ENCODE results near the gene METTL26. TPM values are rescaled to one million over a fixed set of nuclear protein-coding genes. Genes with fewer than 3 reads are reported as not detected.

Gene METTL26
- total and polyA plus RNA-seq, 2 experiments from 2014 or later = 77.9 to 155 TPM

DNA sequence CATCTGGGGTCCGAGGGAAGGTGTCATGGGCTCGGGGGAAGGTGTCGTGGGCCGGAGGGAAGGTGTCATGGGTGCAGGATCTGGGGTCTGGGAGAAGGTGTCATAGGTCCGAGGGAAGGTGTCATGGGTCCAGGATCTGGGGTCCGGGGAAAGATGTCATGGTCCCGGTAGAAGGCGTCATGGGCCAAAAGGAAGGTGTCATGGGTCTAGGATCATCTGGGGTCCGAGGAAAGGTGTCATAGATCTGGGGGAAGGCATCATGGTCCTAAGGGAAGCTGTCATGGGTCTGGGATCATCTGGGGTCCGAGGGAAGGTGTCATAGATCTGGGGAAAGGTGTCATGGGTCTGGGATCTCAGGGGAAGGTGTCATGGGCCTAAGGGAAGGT lies 45.3 kb downstream of the METTL26 start:
- Histone ChIP-seq H3K4me3 (peak overlapping the region; percentile 93), H3K79me2 (peaks cover 67% of the 10 kb centered on the region), H2AFZ (no peak overlapping the region), H3K4me2 (peak overlapping the region; percentile 98), H3K27ac (peak overlapping the region; percentile 94), H3K9me3 (ENCODE audit: low read depth) (no peaks in the 10 kb centered on the region), H3K36me3 (replicated peaks; ENCODE audit: insufficient read depth, low read depth) (no peaks in the 10 kb centered on the region), H3K4me1 (ENCODE audit: insufficient read depth) (peaks cover 50% of the 10 kb centered on the region), H3K9me2 (replicated peaks; ENCODE audit: insufficient read depth) (no peaks in the 10 kb centered on the region), H3K27me3 (no peaks in the 10 kb centered on the region), H4K20me1 (ENCODE audit: insufficient read depth, poor library complexity, severe bottlenecking) (peaks cover 12% of the 10 kb centered on the region)
- 70% methylated on average over 10 of the region's 10 CpGs for WGBS (ENCODE audit: low lambda C conversion rate, missing lambda C conversion rate)
- TF ChIP-seq EZH2phosphoT487 (IDR thresholded peaks at IDR 0.05; ENCODE audit: low read depth, severe bottlenecking, unreplicated experiment) (no peak), EZH2 (IDR thresholded peaks at IDR 0.05; ENCODE audit: borderline replicate concordance) (no peak)
- no peak for DNase-seq (ENCODE audit: low spot score)

DNA sequence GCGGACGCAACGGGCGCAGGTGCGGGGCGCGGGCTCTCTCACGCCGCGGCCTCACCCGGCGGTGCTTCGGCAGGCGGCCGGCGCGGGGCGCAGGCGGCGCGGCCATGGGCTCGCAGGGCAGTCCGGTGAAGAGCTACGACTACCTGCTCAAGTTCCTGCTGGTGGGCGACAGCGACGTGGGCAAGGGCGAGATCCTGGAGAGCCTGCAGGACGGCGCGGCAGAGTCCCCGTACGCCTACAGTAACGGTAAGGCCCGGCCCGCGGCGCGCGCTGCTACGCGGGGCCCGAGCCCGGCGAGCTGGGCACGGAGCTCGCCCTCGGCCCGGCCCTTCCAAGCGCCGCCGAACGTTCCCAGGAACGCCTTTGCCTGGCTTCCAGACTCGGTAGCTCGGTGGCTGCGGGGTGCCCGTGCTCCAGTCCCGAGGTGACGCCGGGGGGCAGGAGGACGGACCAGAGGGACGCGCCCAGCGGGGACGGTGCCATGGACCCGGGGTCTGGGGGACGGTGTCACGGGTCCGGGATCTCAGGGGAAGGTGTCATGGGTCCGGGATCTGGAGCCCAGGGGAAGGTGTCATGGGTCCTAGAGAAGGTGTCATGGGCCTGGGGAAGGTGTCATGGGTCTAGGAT lies 45.8 kb downstream of the METTL26 start:
- Histone ChIP-seq H3K9me2 (replicated peaks; ENCODE audit: insufficient read depth) (no peaks in the 10 kb centered on the region), H3K9me3 (ENCODE audit: low read depth) (no peaks in the 10 kb centered on the region), H4K20me1 (ENCODE audit: insufficient read depth, poor library complexity, severe bottlenecking) (peaks cover 12% of the 10 kb centered on the region), H2AFZ (no peak overlapping the region), H3K4me2 (peak overlapping the region; percentile 98), H3K4me3 (peak overlapping the region; percentile 93), H3K27me3 (no peaks in the 10 kb centered on the region), H3K4me1 (ENCODE audit: insufficient read depth) (peaks cover 46% of the 10 kb centered on the region), H3K27ac (peak overlapping the region; percentile 94), H3K36me3 (replicated peaks; ENCODE audit: insufficient read depth, low read depth) (no peaks in the 10 kb centered on the region), H3K79me2 (peaks cover 62% of the 10 kb centered on the region)
- WGBS (ENCODE audit: low lambda C conversion rate, missing lambda C conversion rate) = 2% methylated on average over 41 of the region's 71 CpGs
- peak; percentile 80 for DNase-seq (ENCODE audit: low spot score)
- TF ChIP-seq EZH2phosphoT487 (IDR thresholded peaks at IDR 0.05; ENCODE audit: low read depth, severe bottlenecking, unreplicated experiment) = no peak
- TF ChIP-seq, protein P1, sequence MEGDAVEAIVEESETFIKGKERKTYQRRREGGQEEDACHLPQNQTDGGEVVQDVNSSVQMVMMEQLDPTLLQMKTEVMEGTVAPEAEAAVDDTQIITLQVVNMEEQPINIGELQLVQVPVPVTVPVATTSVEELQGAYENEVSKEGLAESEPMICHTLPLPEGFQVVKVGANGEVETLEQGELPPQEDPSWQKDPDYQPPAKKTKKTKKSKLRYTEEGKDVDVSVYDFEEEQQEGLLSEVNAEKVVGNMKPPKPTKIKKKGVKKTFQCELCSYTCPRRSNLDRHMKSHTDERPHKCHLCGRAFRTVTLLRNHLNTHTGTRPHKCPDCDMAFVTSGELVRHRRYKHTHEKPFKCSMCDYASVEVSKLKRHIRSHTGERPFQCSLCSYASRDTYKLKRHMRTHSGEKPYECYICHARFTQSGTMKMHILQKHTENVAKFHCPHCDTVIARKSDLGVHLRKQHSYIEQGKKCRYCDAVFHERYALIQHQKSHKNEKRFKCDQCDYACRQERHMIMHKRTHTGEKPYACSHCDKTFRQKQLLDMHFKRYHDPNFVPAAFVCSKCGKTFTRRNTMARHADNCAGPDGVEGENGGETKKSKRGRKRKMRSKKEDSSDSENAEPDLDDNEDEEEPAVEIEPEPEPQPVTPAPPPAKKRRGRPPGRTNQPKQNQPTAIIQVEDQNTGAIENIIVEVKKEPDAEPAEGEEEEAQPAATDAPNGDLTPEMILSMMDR (IDR thresholded peaks at IDR 0.05; ENCODE audit: poor library complexity) = no peak
- TF ChIP-seq EZH2 (IDR thresholded peaks at IDR 0.05; ENCODE audit: borderline replicate concordance) = no peak

DNA sequence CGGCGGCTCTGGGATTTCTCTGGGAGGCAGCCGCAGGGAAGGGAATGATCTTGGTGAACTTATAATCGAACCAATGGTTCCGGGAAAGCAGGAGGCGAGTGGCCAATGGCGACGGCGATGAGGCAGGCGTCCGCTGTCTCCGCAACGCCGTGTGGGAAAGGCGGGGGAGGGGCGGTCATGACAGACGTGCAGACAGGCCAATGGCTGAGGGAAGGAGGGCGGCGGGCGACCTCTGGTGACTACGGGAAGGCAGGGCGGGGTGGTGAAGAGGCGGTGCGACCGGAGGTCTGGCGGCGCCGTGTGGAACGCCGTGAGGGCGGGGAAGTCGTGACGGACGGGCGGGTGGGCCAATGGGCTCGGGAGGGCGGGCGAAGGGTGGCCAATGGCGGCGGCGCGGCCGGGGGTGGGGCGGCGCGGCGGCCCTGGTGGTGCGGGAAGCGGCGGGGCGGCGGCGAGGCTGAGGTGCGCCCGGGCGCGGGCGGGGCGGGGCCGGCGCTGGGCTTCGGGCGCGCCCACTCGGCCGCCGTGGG lies 46.4 kb downstream of the METTL26 start, which contains the start of gene RAB40C:
Gene RAB40C (plus strand): TSS at position 409 of the 530 bp plus-strand sequence. CDS start 226 bp downstream, outside the sequence.
- Histone ChIP-seq H4K20me1 (ENCODE audit: insufficient read depth, poor library complexity, severe bottlenecking) (peaks cover 12% of the 10 kb centered on the region), H2AFZ (peak within 1 kb of the TSS; percentile 76), H3K79me2 (peaks cover 57% of the 10 kb centered on the region), H3K4me1 (ENCODE audit: insufficient read depth) (peaks cover 41% of the 10 kb centered on the region), H3K27ac (peak within 1 kb of the TSS; percentile 98), H3K27me3 (no peaks in the 10 kb centered on the region), H3K9me2 (replicated peaks; ENCODE audit: insufficient read depth) (no peaks in the 10 kb centered on the region), H3K36me3 (replicated peaks; ENCODE audit: insufficient read depth, low read depth) (no peaks in the 10 kb centered on the region), H3K9me3 (ENCODE audit: low read depth) (no peaks in the 10 kb centered on the region), H3K4me2 (peak within 1 kb of the TSS; percentile 98), H3K4me3 (peak within 1 kb of the TSS; percentile 96)
- WGBS (ENCODE audit: low lambda C conversion rate, missing lambda C conversion rate) = 0% methylated on average over 13 of the region's 67 CpGs
- peak; percentile 100 for DNase-seq (ENCODE audit: low spot score)
- no peak for TF ChIP-seq EZH2phosphoT487 (IDR thresholded peaks at IDR 0.05; ENCODE audit: low read depth, severe bottlenecking, unreplicated experiment)
- TF ChIP-seq, protein P1 (IDR thresholded peaks at IDR 0.05; ENCODE audit: poor library complexity) = no peak
- TF ChIP-seq EZH2 (IDR thresholded peaks at IDR 0.05; ENCODE audit: borderline replicate concordance) = no peak
